Measurements from ENCODE around the gene IVL. TPM values are rescaled to one million over a fixed set of nuclear protein-coding genes. Genes with fewer than 3 reads are reported as not detected.

IVL gene
- total and polyA plus RNA-seq, 11 donors, result 0.03 TPM; not detected in 10

GRCh38 chr1:152871731-152872126, 36.6 kb upstream of the IVL start:
- DNase-seq (no peak), ATAC-seq (no peak)
- H3K4me3 ChIP-seq, result no peak overlapping the region
- TF ChIP-seq POLR2A (IDR thresholded peaks at IDR 0.05), result no peak
- TF ChIP-seq, protein P1, sequence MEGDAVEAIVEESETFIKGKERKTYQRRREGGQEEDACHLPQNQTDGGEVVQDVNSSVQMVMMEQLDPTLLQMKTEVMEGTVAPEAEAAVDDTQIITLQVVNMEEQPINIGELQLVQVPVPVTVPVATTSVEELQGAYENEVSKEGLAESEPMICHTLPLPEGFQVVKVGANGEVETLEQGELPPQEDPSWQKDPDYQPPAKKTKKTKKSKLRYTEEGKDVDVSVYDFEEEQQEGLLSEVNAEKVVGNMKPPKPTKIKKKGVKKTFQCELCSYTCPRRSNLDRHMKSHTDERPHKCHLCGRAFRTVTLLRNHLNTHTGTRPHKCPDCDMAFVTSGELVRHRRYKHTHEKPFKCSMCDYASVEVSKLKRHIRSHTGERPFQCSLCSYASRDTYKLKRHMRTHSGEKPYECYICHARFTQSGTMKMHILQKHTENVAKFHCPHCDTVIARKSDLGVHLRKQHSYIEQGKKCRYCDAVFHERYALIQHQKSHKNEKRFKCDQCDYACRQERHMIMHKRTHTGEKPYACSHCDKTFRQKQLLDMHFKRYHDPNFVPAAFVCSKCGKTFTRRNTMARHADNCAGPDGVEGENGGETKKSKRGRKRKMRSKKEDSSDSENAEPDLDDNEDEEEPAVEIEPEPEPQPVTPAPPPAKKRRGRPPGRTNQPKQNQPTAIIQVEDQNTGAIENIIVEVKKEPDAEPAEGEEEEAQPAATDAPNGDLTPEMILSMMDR (IDR thresholded peaks at IDR 0.05), result no peak
- H3K4me1 ChIP-seq, result no peaks in the 10 kb centered on the region
- peaks cover 0 to 6% (median 0%) of the 10 kb centered on the region in 9 donors for H3K27me3 ChIP-seq
- no peak overlapping the region for H3K27ac ChIP-seq
- WGBS, 4 donors, result 84 to 89% (median 84%) methylated on average over 6 of the region's 6 CpGs
- no peaks in the 10 kb centered on the region for H3K9me3 ChIP-seq
- intact Hi-C loops (cut with DNase I), result loop anchor here in 3 of 10 donors (5.0 to 10.0 kb wide), 2 partner anchors 351 to 353 kb away; no protein-coding TSS in a partner anchor
- H3K36me3 ChIP-seq, result no peaks in the 10 kb centered on the region

DNA sequence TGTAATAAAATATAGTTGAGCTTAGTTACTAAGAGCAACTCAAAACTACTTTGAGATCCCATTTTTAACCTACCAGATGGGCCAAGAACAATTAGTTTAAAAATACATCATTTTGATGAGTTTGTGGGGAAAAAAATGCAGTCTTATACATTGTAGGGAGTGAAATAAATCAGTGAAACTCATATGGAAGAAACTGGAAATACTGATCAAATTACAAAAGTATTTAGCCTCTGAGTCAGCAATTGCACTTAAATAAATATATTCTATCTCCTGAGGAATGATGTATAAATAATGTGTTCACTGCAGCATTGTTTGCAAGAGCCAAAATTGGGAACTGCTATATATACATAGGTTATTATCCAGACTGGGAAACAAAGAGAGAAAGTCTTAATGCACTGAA, 34.9 kb upstream of the IVL start:
- H3K27me3 ChIP-seq, result peaks cover 0 to 6% (median 0%) of the 10 kb centered on the region in 9 donors
- intact Hi-C loops (cut with DNase I), result loop anchor here in 3 of 10 donors (5.0 to 10.0 kb wide), 2 partner anchors 349 to 351 kb away; no protein-coding TSS in a partner anchor
- H3K4me1 ChIP-seq, result no peaks in the 10 kb centered on the region
- no peaks in the 10 kb centered on the region for H3K9me3 ChIP-seq
- no peak overlapping the region for H3K4me3 ChIP-seq
- DNase-seq (no peak), ATAC-seq (no peak)
- no peak overlapping the region for H3K27ac ChIP-seq
- no peaks in the 10 kb centered on the region for H3K36me3 ChIP-seq
- TF ChIP-seq POLR2A (IDR thresholded peaks at IDR 0.05), result no peak
- TF ChIP-seq, protein P1 (IDR thresholded peaks at IDR 0.05), result no peak

- no peaks in the 10 kb centered on the region for H3K9me3 ChIP-seq
- no peaks in the 10 kb centered on the region for H3K4me1 ChIP-seq
- TF ChIP-seq, protein P1 (IDR thresholded peaks at IDR 0.05), result no peak
- TF ChIP-seq POLR2A (IDR thresholded peaks at IDR 0.05), result no peak
- no peaks in the 10 kb centered on the region for H3K36me3 ChIP-seq
- no peak for ATAC-seq
- no peak overlapping the region for H3K4me3 ChIP-seq
- WGBS, 4 donors, result 68 to 82% (median 78%) methylated on average over 1 of the region's 1 CpG
- peaks cover 0 to 5% (median 0%) of the 10 kb centered on the region in 9 donors for H3K27me3 ChIP-seq
- intact Hi-C loops (cut with DNase I), result loop anchor here in 2 of 10 donors (5.0 to 10.0 kb wide), 2 partner anchors 345 to 348 kb away; no protein-coding TSS in a partner anchor
- H3K27ac ChIP-seq, result no peak overlapping the region
- no peak for DNase-seq
Measured at GRCh38 chr1:152876827-152877226, 31.5 kb upstream of the IVL start.

DNA sequence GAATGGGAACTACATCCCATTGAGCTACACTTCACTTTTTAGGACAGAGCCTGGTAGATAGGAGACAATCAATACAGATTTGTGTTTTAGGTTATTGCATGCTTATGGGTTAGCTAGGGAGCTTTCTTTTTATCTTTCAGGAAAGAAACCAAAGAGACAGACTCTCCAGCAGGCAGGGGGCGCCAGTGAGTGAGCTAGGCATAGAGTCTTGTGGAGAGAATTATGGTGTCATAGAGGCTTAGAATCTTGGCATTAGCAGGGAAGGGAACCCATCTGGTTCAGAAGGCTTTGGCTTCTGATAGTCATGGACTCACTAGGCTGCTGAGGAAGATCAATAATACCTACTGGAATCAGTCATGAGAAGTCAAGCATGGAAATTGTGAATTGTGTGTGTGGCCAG, 30.3 kb upstream of the IVL start, which contains the start of gene SMCP:
TSS of gene SMCP (plus strand) at position 281 of the 400 bp plus-strand sequence. CDS start 6,101 bp downstream, outside the sequence.
- Histone ChIP-seq H3K4me3 (no peak within 1 kb of the TSS), H3K36me3 (no peaks in the 10 kb centered on the region), H3K9me3 (no peaks in the 10 kb centered on the region), H3K27ac (no peak within 1 kb of the TSS), H3K4me1 (no peaks in the 10 kb centered on the region), H3K27me3 (no peaks in the 10 kb centered on the region)
- intact Hi-C loops (cut with DNase I), result loop anchor here in 2 of 10 donors (5.0 to 10.0 kb wide), 2 partner anchors 344 to 347 kb away; no protein-coding TSS in a partner anchor
- WGBS, 4 donors, result 0 to 5% (median 3%) methylated on average over 1 of the region's 1 CpG
- ATAC-seq (no peak), DNase-seq (no peak)
- TF ChIP-seq POLR2A (IDR thresholded peaks at IDR 0.05), result no peak
- TF ChIP-seq, protein P1 (IDR thresholded peaks at IDR 0.05), result no peak
